ENCODE measurements around the gene SH3D19.

DNA sequence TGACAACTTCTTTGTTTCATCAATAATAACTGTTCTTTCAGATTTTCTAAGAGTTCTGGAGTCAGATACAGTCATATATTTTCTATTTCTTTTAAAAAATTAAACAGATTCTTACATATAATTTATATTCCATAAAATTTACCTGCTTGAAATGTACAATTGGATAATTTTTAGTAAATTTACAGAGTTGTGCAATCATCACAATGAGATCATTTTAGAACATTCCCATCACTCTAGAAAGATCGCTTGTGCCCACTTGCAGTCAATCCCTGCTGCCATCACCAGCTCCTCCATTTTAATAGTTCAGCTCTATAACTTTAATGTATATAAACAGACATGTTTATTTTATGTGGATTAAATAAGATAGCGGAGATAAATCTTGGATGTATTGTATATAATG is 78.0 kb downstream of the SH3D19 start:
- TF ChIP-seq POLR2AphosphoS5 (IDR thresholded peaks at IDR 0.05) (no peak), POLR2A (IDR thresholded peaks at IDR 0.05) (no peak), EP300 (IDR thresholded peaks at IDR 0.05) (no peak)
- TF ChIP-seq, protein P1, sequence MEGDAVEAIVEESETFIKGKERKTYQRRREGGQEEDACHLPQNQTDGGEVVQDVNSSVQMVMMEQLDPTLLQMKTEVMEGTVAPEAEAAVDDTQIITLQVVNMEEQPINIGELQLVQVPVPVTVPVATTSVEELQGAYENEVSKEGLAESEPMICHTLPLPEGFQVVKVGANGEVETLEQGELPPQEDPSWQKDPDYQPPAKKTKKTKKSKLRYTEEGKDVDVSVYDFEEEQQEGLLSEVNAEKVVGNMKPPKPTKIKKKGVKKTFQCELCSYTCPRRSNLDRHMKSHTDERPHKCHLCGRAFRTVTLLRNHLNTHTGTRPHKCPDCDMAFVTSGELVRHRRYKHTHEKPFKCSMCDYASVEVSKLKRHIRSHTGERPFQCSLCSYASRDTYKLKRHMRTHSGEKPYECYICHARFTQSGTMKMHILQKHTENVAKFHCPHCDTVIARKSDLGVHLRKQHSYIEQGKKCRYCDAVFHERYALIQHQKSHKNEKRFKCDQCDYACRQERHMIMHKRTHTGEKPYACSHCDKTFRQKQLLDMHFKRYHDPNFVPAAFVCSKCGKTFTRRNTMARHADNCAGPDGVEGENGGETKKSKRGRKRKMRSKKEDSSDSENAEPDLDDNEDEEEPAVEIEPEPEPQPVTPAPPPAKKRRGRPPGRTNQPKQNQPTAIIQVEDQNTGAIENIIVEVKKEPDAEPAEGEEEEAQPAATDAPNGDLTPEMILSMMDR (IDR thresholded peaks at IDR 0.05): no peak
